ENCODE measurements around the gene RPL36A. TPM values are rescaled to one million over a fixed set of nuclear protein-coding genes. Genes with fewer than 3 reads are reported as not detected.

Gene RPL36A
- total RNA-seq, 4 donors from 2014 or later = 739 to 914 (median 804) TPM

DNA sequence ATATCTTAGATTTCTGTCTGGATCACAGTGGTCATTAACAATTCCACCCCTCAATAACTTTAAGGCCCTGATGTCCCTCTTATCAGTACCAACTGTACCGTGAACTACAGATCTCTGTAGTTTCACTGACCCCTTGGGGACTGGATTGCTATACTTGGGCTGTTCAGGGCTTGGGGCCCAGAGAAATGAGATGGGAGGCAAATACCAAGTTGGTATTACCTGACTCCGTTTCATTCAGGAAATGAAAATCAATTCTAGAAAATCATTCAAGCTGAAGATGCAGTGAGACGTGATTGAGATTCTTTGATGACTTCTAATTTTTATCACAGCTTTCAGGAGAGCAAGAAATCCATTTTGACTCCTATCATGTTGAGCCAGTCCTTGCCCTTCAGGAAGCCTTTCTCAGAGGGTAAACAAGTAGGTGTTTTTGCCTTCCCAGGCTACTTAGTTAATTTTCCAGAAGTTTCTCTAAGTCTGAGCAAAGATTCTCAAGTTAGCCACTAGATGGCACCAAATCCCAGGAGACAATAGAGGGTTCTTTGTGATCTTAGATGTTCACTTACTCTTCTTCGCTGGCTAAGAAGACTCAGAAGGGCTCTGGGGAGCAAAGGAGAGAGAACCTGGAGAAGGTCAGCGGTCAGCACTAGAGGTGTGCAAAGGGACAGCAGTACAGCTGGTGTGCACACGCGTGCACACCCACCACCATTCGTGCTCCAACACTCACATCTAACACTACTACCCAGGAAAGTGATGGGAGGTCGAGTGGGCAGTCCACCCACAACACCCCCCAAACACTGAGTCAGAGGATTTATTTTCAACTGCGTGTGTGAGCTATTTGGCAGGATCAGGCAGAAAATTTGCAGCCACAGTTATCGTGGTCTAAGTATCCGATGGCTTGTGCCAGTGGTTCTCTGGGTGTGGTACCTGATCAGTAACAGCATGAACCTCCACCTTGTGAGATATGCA lies 24.7 kb downstream of the RPL36A start:
- peak; percentile 63 for ATAC-seq (ENCODE audit: low FRiP score)
- no peak for DNase-seq (ENCODE audit: low spot score)
- TF ChIP-seq CTCF (IDR thresholded peaks at IDR 0.05) = peak in 1 of 3 donors; percentile 29

DNA sequence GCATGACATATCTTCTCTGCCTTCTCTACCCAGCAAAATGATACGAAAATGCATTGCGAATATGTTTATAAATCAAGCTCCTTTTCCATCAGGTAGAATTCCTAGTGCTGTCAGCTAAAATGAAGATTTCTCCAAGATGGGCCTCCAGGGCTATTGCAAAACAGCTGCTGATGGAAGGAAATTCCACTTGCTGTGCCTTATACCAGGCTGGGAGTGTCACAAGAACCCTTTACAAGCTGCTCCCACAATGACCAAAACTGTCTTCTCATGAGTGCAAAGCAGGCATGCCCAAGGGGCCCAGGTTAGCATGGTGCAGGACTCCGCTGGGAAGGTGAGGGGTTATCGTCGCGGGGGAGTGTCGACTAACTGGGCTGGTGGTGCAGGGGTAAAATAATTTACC lies 25.9 kb downstream of the RPL36A start:
- ATAC-seq (ENCODE audit: low FRiP score) = no peak
- TF ChIP-seq CTCF (IDR thresholded peaks at IDR 0.05) = no peak
- DNase-seq (ENCODE audit: low spot score) = no peak

DNA sequence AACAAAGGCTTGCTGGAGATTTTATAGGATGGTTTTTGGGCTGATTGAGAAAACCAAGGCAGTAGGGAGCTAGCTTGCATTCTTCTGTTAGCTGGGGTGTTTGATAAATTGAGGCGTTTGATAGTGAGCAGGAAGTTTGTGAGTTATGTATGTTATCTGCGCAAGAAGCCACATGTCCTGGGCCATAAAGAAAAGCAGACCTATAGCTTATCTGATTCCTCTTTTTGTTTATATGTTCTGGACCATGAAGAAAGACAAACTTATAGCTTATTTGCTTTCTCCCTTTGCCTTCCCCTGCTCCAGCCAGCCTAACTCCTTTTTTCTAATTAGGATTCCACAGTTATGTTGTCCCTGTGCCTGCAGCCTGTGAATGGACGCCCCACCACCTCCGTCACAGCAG lies 26.4 kb downstream of the RPL36A start:
- DNase-seq (ENCODE audit: low spot score) (no peak), ATAC-seq (ENCODE audit: low FRiP score) (no peak)
- TF ChIP-seq CTCF (IDR thresholded peaks at IDR 0.05) = no peak

DNA sequence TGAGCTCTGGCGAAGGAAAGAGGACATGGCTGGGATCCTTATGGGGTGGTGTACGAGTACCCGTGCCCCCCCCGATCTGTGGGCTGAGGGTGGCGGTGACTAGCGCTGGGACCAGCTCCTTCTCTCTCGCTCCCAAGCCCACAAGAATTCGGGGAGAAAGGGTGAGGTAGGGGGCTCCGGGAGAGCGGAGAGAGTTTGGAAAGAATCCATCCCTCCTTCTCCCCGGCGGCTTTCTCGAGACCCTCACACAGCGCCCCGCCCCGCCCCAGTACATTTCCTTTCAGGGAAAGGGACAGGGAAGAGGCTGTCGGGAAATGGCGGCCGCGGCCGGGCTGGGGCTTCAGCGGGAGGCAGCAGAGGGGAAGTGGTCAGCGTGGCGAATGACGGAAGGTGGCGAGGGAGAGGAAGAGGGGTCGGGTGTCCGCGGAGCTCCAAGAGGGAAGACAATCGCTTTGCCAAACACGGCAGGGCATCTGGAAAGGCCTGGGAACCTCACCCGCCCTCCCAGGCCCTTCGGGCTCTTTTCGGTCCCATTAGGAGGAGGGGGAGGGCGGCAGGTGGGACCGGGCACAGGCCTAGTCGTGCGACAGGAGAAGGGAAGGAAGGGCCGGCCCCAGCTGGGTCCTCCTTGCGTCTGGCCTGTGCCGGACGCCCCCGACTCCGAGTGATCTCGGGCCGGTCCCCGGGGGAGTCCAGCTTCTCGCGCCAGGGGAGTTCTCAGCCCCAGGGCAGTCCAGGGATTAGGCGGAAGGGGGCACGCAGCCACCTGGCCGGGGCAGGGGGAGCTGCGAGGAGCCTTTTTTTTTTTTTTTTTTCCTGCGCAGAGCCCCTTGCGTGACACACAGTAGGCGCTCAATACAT lies 27.4 kb downstream of the RPL36A start:
- TF ChIP-seq CTCF (IDR thresholded peaks at IDR 0.05) = no peak
- DNase-seq (ENCODE audit: low spot score) (no peak), ATAC-seq (ENCODE audit: low FRiP score) (no peak)

GRCh38 chrX:101419489-101419888 lies 28.7 kb downstream of the RPL36A start:
- ATAC-seq (ENCODE audit: low FRiP score) (no peak), DNase-seq (ENCODE audit: low spot score) (no peak)
- TF ChIP-seq CTCF (IDR thresholded peaks at IDR 0.05) = no peak

GRCh38 chrX:101427954-101428353 lies 37.1 kb downstream of the RPL36A start:
- TF ChIP-seq CTCF (IDR thresholded peaks at IDR 0.05) = no peak
- ATAC-seq (ENCODE audit: low FRiP score) = no peak
- DNase-seq (ENCODE audit: low spot score) = no peak

Measured in omental fat pad (tissue), 4 donors.